PC-9 (cell line): Measurements from ENCODE around the gene POLDIP2.
A peak's percentile ranks its signal among the peaks of the same experiment; 100 is the strongest.

Source experiments
- CTCF ChIP-seq: fragments of 200-600 bp; sonication (generic); conservative IDR thresholded peaks from 2 replicates; pipeline ENCODE4 v1.6.1; 2017; ENCODE audit warnings: mixed run types, antibody characterized with exemption, mild to moderate bottlenecking, moderate library complexity
- EZH2 ChIP-seq: fragments of 200-600 bp; sonication (generic); IDR thresholded peaks from 2 replicates; pipeline ENCODE4 v1.8.0; 2017; ENCODE audit warnings: antibody characterized with exemption, low read depth

- peak; percentile 35; the same call in 1 of the 2 replicates for TF ChIP-seq CTCF
- TF ChIP-seq EZH2, result no peak
Measured at GRCh38 chr17:28346746-28347246, 10.5 kb downstream of the POLDIP2 start.
